HL-60 (cell line): Measurements from ENCODE around the gene C1orf56.

Source experiments
- DNase-seq, 2 experiments: peaks; one replicate each; pipeline ENCODE4 v3.0.0-alpha.2; 2010 to 2020; ENCODE audit warnings: low read depth in 1 of 2, low spot score in 1 of 2
- H3K27ac ChIP-seq: fragments of 250-450 bp; sonication (Bioruptor Pico); replicated peaks from 2 replicates; pipeline ENCODE4 v1.5.1; 2020; ENCODE audit warnings: mild to moderate bottlenecking, moderate library complexity
- H3K27me3 ChIP-seq: fragments of 250-450 bp; sonication (Bioruptor Pico); 2 replicates; pipeline ENCODE4 v1.5.1; 2021; ENCODE audit warnings: mild to moderate bottlenecking, moderate library complexity; ENCODE audit not compliant: insufficient read depth, poor library complexity, severe bottlenecking
- H3K4me3 ChIP-seq: replicated peaks from 2 replicates; pipeline ENCODE4 v1.5.1; 2011; ENCODE audit warnings: mild to moderate bottlenecking, control low read depth, low read length; ENCODE audit not compliant: insufficient read depth
- GABPA ChIP-seq: IDR thresholded peaks from 2 replicates; pipeline ENCODE4 v1.6.1; 2012; ENCODE audit warnings: low read depth
- POLR2AphosphoS5 ChIP-seq: IDR thresholded peaks from 2 replicates; pipeline ENCODE4 v1.6.1; 2012; ENCODE audit warnings: low read depth
- SPI1 ChIP-seq: IDR thresholded peaks from 2 replicates; pipeline ENCODE4 v1.6.1; 2012; ENCODE audit warnings: low read depth, mild to moderate bottlenecking, borderline replicate concordance
- TF ChIP-seq, protein P1 (sequence below): IDR thresholded peaks from one replicate; pipeline ENCODE4 v1.5.1; 2011; ENCODE audit warnings: low read length, control low read depth, inconsistent platforms; ENCODE audit not compliant: insufficient read depth
- TF ChIP-seq, protein P2 (sequence below): IDR thresholded peaks from 2 replicates; pipeline ENCODE4 v1.6.1; 2012; ENCODE audit warnings: low read depth; ENCODE audit not compliant: insufficient replicate concordance

The C1orf56 gene

DNA sequence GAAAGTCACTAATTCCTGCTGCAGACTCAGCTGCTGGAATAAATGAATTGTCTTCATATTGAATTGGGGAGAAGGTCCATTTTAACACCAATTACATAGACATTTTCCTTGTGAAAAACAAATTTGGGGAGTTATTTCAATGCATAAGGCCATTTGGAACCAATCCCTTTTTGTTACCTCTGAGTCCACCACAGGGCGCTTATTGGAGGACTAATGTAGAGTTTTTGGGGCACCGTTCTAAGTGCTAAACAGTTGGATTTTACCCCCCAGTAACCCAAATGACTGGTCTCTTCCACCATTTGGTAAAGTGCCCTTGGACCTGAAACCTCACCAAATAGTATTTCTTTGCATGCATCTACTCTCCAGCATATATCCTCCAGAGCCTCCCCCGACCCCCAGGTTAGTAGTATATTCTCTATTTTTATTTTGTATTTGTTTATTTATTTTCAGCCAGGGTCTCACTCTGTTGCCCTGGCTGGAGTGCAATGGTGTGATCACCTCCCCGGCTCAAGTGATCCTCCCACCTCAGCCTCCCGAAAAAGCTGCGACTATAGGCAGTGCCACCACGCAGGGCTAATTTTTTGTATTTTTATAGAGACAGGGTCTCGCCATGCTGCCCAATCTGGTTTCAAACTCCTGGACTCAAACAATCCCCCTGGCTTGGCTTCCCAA is 37.7 kb upstream of the C1orf56 start:
- no peak overlapping the region for H3K4me3 ChIP-seq

DNA sequence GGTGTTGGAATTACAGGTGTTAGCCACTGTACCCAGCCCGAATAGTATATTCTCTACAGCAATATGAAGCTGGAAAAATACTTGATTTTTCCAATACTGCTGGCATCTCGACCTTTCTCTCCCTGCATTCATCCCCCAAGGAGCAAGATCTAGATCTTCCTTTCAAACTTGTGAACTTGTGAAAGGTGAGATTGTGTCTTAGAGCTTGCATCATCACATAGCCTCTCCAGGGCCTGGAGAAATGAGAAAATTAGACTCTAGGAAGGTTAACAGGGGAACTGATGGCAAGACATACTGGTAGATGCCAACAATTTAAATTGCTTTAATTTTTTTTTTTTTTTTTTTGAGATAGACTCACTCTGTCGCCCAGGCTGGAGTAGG is 37.2 kb upstream of the C1orf56 start:
- no peak overlapping the region for H3K4me3 ChIP-seq
- no peak overlapping the region for H3K27ac ChIP-seq
- DNase-seq: no peak
- no peaks in the 10 kb centered on the region for H3K27me3 ChIP-seq
- TF ChIP-seq POLR2AphosphoS5: no peak
- no peak for TF ChIP-seq SPI1
- TF ChIP-seq, protein P1, sequence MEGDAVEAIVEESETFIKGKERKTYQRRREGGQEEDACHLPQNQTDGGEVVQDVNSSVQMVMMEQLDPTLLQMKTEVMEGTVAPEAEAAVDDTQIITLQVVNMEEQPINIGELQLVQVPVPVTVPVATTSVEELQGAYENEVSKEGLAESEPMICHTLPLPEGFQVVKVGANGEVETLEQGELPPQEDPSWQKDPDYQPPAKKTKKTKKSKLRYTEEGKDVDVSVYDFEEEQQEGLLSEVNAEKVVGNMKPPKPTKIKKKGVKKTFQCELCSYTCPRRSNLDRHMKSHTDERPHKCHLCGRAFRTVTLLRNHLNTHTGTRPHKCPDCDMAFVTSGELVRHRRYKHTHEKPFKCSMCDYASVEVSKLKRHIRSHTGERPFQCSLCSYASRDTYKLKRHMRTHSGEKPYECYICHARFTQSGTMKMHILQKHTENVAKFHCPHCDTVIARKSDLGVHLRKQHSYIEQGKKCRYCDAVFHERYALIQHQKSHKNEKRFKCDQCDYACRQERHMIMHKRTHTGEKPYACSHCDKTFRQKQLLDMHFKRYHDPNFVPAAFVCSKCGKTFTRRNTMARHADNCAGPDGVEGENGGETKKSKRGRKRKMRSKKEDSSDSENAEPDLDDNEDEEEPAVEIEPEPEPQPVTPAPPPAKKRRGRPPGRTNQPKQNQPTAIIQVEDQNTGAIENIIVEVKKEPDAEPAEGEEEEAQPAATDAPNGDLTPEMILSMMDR: no peak
- no peak for TF ChIP-seq GABPA
- TF ChIP-seq, protein P2, sequence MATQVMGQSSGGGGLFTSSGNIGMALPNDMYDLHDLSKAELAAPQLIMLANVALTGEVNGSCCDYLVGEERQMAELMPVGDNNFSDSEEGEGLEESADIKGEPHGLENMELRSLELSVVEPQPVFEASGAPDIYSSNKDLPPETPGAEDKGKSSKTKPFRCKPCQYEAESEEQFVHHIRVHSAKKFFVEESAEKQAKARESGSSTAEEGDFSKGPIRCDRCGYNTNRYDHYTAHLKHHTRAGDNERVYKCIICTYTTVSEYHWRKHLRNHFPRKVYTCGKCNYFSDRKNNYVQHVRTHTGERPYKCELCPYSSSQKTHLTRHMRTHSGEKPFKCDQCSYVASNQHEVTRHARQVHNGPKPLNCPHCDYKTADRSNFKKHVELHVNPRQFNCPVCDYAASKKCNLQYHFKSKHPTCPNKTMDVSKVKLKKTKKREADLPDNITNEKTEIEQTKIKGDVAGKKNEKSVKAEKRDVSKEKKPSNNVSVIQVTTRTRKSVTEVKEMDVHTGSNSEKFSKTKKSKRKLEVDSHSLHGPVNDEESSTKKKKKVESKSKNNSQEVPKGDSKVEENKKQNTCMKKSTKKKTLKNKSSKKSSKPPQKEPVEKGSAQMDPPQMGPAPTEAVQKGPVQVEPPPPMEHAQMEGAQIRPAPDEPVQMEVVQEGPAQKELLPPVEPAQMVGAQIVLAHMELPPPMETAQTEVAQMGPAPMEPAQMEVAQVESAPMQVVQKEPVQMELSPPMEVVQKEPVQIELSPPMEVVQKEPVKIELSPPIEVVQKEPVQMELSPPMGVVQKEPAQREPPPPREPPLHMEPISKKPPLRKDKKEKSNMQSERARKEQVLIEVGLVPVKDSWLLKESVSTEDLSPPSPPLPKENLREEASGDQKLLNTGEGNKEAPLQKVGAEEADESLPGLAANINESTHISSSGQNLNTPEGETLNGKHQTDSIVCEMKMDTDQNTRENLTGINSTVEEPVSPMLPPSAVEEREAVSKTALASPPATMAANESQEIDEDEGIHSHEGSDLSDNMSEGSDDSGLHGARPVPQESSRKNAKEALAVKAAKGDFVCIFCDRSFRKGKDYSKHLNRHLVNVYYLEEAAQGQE: no peak

More for the DNA sequence above, 37.7 kb upstream of the C1orf56 start:
- no peaks in the 10 kb centered on the region for H3K27me3 ChIP-seq
- H3K27ac ChIP-seq: no peak overlapping the region
- no peak for DNase-seq
- TF ChIP-seq POLR2AphosphoS5 (no peak), SPI1 (no peak), GABPA (no peak)
- TF ChIP-seq, protein P1: no peak
- TF ChIP-seq, protein P2: no peak

DNA sequence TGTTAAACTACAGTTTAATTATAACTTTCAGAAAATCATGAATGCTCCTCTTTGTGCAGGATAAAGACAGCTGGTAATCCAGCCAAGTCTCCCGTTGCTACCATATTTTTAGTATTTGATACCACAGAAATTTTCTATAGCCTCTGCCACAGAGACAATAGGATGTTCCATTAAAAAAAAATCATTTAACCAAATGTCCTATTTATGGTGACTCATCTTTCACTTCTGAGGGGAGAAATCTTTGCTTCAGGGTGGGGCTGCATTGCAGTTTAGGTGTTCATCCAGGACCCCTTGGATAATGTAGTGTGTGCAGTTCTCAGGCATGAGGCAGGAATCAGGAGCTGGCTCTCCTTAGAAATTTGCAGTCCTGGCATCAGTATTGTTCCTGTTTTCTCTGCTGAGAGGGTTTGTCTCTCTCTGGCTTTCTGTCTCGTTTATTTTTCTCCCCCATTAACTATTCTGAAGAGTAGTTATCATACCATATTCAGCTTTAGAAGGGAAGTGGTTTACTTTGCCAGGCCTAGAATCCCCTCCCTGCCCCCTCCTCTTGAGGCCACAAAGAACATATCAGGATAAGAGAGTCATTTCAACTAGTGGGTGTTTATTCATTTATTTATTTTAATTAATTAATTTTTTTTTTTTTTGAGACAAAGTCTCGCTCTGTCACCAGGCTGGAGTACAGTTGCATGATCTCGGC is 36.2 kb upstream of the C1orf56 start:
- no peaks in the 10 kb centered on the region for H3K27me3 ChIP-seq
- H3K27ac ChIP-seq: no peak overlapping the region
- DNase-seq: peak in 1 of 2 experiments; percentile 9
- TF ChIP-seq, protein P2: no peak
- TF ChIP-seq SPI1: peak; percentile 12; the same call in 1 of the 2 replicates
- H3K4me3 ChIP-seq: no peak overlapping the region
